Keratinocyte (primary cell): ENCODE results near the gene STK24. TPM values are rescaled to one million over a fixed set of nuclear protein-coding genes. Genes with fewer than 3 reads are reported as not detected.

Experiments
- DNase-seq: peaks from one replicate; pipeline ENCODE4 v3.0.0-alpha.2; 2011; ENCODE audit warnings: low read depth, missing footprints, low spot score
- FAIRE-seq: peaks from 2 replicates; lab custom pipeline; 2011; peaks lifted over from hg19 to GRCh38; lab: Jason Lieb, UNC
- H2AFZ ChIP-seq: 2 replicates; pipeline ENCODE4 v1.6.0; 2012; ENCODE audit warnings: low read length, control low read depth, inconsistent platforms; ENCODE audit not compliant: control insufficient read depth
- H3K27ac ChIP-seq: 2 replicates; pipeline ENCODE4 v1.5.1; 2011; ENCODE audit warnings: low read length; ENCODE audit not compliant: control insufficient read depth, insufficient read depth
- H3K27me3 ChIP-seq: 3 replicates; pipeline ENCODE4 v1.6.0; 2011; ENCODE audit warnings: low read length; ENCODE audit not compliant: control insufficient read depth, insufficient read depth; ENCODE audit errors: extremely low read depth
- H3K36me3 ChIP-seq, 2 experiments: 2 replicates in 1 of 2; 3 replicates in 1 of 2; pipeline ENCODE4 v1.5.1; 2011; ENCODE audit warnings: low read length in 2 of 2, mild to moderate bottlenecking in 1 of 2; ENCODE audit not compliant: control insufficient read depth in 2 of 2, insufficient read depth in 2 of 2; ENCODE audit errors: extremely low read depth in 1 of 2
- H3K4me1 ChIP-seq: 3 replicates; pipeline ENCODE4 v1.5.1; 2011; ENCODE audit warnings: low read length; ENCODE audit not compliant: control insufficient read depth, insufficient read depth; ENCODE audit errors: extremely low read depth
- H3K4me2 ChIP-seq: 3 replicates; pipeline ENCODE4 v1.6.0; 2011; ENCODE audit warnings: low read depth, low read length; ENCODE audit not compliant: control insufficient read depth, insufficient read depth; ENCODE audit errors: extremely low read depth
- H3K4me3 ChIP-seq, 3 experiments: fragments of 200-600 bp in 1 of 3; sonication (generic) in 1 of 3; 2 replicates in 2 of 3; 3 replicates in 1 of 3; pipeline ENCODE4 v1.5.1; 2011 to 2016; ENCODE audit warnings: low read length in 3 of 3, mild to moderate bottlenecking in 3 of 3, control low read depth in 2 of 3, inconsistent platforms in 1 of 3, low read depth in 1 of 3, mixed read lengths in 1 of 3, mixed run types in 1 of 3, moderate library complexity in 1 of 3; ENCODE audit not compliant: control insufficient read depth in 2 of 3, insufficient read depth in 2 of 3; ENCODE audit errors: extremely low read depth in 1 of 3
- H3K79me2 ChIP-seq: 2 replicates; pipeline ENCODE4 v1.6.0; 2012; ENCODE audit warnings: low read length; ENCODE audit not compliant: control insufficient read depth, insufficient read depth
- H3K9ac ChIP-seq: 3 replicates; pipeline ENCODE4 v1.6.0; 2011; ENCODE audit warnings: low read length; ENCODE audit not compliant: control insufficient read depth, insufficient read depth; ENCODE audit errors: extremely low read depth
- H3K9me1 ChIP-seq: 3 replicates; pipeline ENCODE4 v1.6.0; 2011; ENCODE audit warnings: low read length; ENCODE audit not compliant: control insufficient read depth, insufficient read depth; ENCODE audit errors: extremely low read depth
- H3K9me3 ChIP-seq: 2 replicates; pipeline ENCODE4 v1.5.1; 2012; ENCODE audit warnings: low read depth, low read length; ENCODE audit not compliant: control insufficient read depth
- H4K20me1 ChIP-seq: 3 replicates; pipeline ENCODE4 v1.6.0; 2011; ENCODE audit warnings: low read length; ENCODE audit not compliant: control insufficient read depth, insufficient read depth; ENCODE audit errors: extremely low read depth
- CTCF ChIP-seq, 3 experiments: IDR thresholded peaks in 1 of 3; conservative IDR thresholded peaks in 1 of 3; optimal IDR thresholded peaks in 1 of 3; 2 replicates in 2 of 3; 3 replicates in 1 of 3; pipeline versions ENCODE3 to v1.5.1; 2011; ENCODE audit warnings: low read length in 3 of 3, mild to moderate bottlenecking in 3 of 3, moderate library complexity in 2 of 3, control low read depth in 1 of 3, inconsistent platforms in 1 of 3; ENCODE audit not compliant: insufficient read depth in 2 of 3; ENCODE audit errors: extremely low read depth in 1 of 3
- EZH2 ChIP-seq: IDR thresholded peaks from one replicate; pipeline ENCODE4 v1.6.1; 2012; ENCODE audit warnings: inconsistent platforms, mild to moderate bottlenecking, low read length, moderate library complexity
- dilution Hi-C: fragments of 300-500 bp; cut with MboI; formaldehyde crosslinking; loops from one replicate; pipeline ENCODE4 v1.7.0; 2020; ENCODE audit warnings: low sequenced_read_pairs; ENCODE audit not compliant: extremely low pct_ligation_motif_present
- polyA plus RNA-seq, 5 experiments: library from polyadenylated mRNA; depleted of rRNA in 3 of 5; stranded (reverse) in 3 of 5; stranded (forward) in 1 of 5; unstranded in 1 of 5; fragments of >200 nt; gene quantifications; 1 replicate in 1 of 5; 2 replicates in 3 of 5; 3 replicates in 1 of 5; pipeline versions ENCODE4 v1.2.1 to v1.2.3, GENCODE V29; 2011 to 2012; ENCODE audit warnings: missing spikeins in 2 of 5, low read depth in 1 of 5, low replicate concordance in 1 of 5

Gene STK24
- polyA plus RNA-seq, 1 donor (not counting 4 experiments of a cell fraction or from before 2014, with no cell fraction given): 81.6 TPM

GRCh38 chr13:98471934-98472333 lies 105.0 kb downstream of the STK24 start:
- Histone ChIP-seq H3K9me1 (no peaks in the 10 kb centered on the region), H3K36me3 (peaks cover 42 to 48% of the 10 kb centered on the region in 2 experiments), H3K79me2 (peaks cover 76% of the 10 kb centered on the region), H2AFZ (no peak overlapping the region), H3K4me2 (no peak overlapping the region), H3K27me3 (no peaks in the 10 kb centered on the region), H3K9me3 (no peaks in the 10 kb centered on the region), H3K27ac (no peak overlapping the region), H3K4me1 (peaks cover 10% of the 10 kb centered on the region), H3K9ac (no peak overlapping the region), H3K4me3 (no peak overlapping the region), H4K20me1 (peaks cover 3% of the 10 kb centered on the region)
- TF ChIP-seq EZH2 (no peak), CTCF (optimal IDR thresholded peaks at IDR 0.05 in 1 of 3, IDR thresholded peaks at IDR 0.05 in 1 of 3, conservative IDR thresholded peaks at IDR 0.05 in 1 of 3; ENCODE audit: extremely low read depth in 1 of 3, insufficient read depth in 2 of 3, low read length in 3 of 3) (no peak)
- dilution Hi-C loops: no loop called here
- DNase-seq: no peak
- FAIRE-seq: no peak

- H3K4me3 ChIP-seq: no peak overlapping the region
- H3K9me1 ChIP-seq: no peaks in the 10 kb centered on the region
- no peaks in the 10 kb centered on the region for H3K9me3 ChIP-seq
- peaks cover 3% of the 10 kb centered on the region for H4K20me1 ChIP-seq
- dilution Hi-C loops: no loop called here
- no peak for DNase-seq
- peaks cover 45 to 53% of the 10 kb centered on the region in 2 experiments for H3K36me3 ChIP-seq
- no peaks in the 10 kb centered on the region for H3K4me1 ChIP-seq
- no peaks in the 10 kb centered on the region for H3K27me3 ChIP-seq
- H3K9ac ChIP-seq: no peak overlapping the region
- peaks cover 72% of the 10 kb centered on the region for H3K79me2 ChIP-seq
- H3K27ac ChIP-seq: no peak overlapping the region
- H3K4me2 ChIP-seq: no peak overlapping the region
- no peak for TF ChIP-seq CTCF (optimal IDR thresholded peaks at IDR 0.05 in 1 of 3, IDR thresholded peaks at IDR 0.05 in 1 of 3, conservative IDR thresholded peaks at IDR 0.05 in 1 of 3; ENCODE audit: extremely low read depth in 1 of 3, insufficient read depth in 2 of 3, low read length in 3 of 3)
- no peak for TF ChIP-seq EZH2
- FAIRE-seq: no peak
- no peak overlapping the region for H2AFZ ChIP-seq
Observed at GRCh38 chr13:98470920-98471319, 106.0 kb downstream of the STK24 start.
